Breast epithelium (tissue), 3 donors: ENCODE data around the gene HNRNPCL4.
"Not testable (repeated sequence)": the region's sequence is repeated elsewhere in the genome, so short reads cannot be mapped to it uniquely, and the experiment has no call there.

Experiments
- CTCF ChIP-seq, 3 donors: fragments of 450-650 bp; IDR thresholded peaks; one replicate each; pipeline ENCODE4 v1.5.1; 2016 to 2017; ENCODE audit warnings: antibody characterized with exemption in 3 of 3, mild to moderate bottlenecking in 3 of 3, moderate library complexity in 3 of 3
- POLR2AphosphoS5 ChIP-seq, 3 donors: sonication (generic); formaldehyde crosslinking; IDR thresholded peaks; one replicate each; pipeline ENCODE4 v1.6.1; 2017; ENCODE audit warnings: antibody characterized with exemption in 3 of 3

GRCh38 chr1:13116754-13117153 is 48.7 kb downstream of the HNRNPCL4 start, which contains the start of gene HNRNPCL2:
- not testable (repeated sequence) for TF ChIP-seq CTCF, POLR2AphosphoS5 (IDR thresholded peaks at IDR 0.05)
